Measurements from ENCODE around the gene PROC. TPM values are rescaled to one million over a fixed set of nuclear protein-coding genes. Genes with fewer than 3 reads are reported as not detected.

The PROC gene
- total RNA-seq, 1 donor from 2014 or later = not detected

DNA sequence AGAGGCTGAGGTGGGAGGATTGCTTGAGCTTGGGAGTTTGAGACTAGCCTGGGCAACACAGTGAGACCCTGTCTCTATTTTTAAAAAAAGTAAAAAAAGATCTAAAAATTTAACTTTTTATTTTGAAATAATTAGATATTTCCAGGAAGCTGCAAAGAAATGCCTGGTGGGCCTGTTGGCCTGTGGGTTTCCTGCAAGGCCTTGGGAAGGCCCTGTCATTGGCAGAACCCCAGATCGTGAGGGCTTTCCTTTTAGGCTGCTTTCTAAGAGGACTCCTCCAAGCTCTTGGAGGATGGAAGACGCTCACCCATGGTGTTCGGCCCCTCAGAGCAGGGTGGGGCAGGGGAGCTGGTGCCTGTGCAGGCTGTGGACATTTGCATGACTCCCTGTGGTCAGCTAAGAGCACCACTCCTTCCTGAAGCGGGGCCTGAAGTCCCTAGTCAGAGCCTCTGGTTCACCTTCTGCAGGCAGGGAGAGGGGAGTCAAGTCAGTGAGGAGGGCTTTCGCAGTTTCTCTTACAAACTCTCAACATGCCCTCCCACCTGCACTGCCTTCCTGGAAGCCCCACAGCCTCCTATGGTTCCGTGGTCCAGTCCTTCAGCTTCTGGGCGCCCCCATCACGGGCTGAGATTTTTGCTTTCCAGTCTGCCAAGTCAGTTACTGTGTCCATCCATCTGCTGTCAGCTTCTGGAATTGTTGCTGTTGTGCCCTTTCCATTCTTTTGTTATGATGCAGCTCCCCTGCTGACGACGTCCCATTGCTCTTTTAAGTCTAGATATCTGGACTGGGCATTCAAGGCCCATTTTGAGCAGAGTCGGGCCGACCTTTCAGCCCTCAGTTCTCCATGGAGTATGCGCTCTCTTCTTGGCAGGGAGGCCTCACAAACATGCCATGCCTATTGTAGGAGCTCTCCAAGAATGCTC lies 6.6 kb downstream of the PROC start:
- Mint-ChIP-seq H3K4me3 (ENCODE audit: unreplicated experiment) (no peak overlapping the region), H3K4me1 (ENCODE audit: unreplicated experiment) (peaks cover 7% of the 10 kb centered on the region), H3K36me3 (ENCODE audit: low read depth, unreplicated experiment) (peaks cover 7% of the 10 kb centered on the region), H3K9me3 (ENCODE audit: unreplicated experiment) (peaks cover 5% of the 10 kb centered on the region), H3K27me3 (ENCODE audit: unreplicated experiment) (peaks cover 19% of the 10 kb centered on the region), H3K27ac (ENCODE audit: unreplicated experiment) (no peak overlapping the region)
- DNase-seq (ENCODE audit: low spot score) = no peak
- TF ChIP-seq, protein P1, sequence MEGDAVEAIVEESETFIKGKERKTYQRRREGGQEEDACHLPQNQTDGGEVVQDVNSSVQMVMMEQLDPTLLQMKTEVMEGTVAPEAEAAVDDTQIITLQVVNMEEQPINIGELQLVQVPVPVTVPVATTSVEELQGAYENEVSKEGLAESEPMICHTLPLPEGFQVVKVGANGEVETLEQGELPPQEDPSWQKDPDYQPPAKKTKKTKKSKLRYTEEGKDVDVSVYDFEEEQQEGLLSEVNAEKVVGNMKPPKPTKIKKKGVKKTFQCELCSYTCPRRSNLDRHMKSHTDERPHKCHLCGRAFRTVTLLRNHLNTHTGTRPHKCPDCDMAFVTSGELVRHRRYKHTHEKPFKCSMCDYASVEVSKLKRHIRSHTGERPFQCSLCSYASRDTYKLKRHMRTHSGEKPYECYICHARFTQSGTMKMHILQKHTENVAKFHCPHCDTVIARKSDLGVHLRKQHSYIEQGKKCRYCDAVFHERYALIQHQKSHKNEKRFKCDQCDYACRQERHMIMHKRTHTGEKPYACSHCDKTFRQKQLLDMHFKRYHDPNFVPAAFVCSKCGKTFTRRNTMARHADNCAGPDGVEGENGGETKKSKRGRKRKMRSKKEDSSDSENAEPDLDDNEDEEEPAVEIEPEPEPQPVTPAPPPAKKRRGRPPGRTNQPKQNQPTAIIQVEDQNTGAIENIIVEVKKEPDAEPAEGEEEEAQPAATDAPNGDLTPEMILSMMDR (IDR thresholded peaks at IDR 0.05; ENCODE audit: unreplicated experiment) = no peak

DNA sequence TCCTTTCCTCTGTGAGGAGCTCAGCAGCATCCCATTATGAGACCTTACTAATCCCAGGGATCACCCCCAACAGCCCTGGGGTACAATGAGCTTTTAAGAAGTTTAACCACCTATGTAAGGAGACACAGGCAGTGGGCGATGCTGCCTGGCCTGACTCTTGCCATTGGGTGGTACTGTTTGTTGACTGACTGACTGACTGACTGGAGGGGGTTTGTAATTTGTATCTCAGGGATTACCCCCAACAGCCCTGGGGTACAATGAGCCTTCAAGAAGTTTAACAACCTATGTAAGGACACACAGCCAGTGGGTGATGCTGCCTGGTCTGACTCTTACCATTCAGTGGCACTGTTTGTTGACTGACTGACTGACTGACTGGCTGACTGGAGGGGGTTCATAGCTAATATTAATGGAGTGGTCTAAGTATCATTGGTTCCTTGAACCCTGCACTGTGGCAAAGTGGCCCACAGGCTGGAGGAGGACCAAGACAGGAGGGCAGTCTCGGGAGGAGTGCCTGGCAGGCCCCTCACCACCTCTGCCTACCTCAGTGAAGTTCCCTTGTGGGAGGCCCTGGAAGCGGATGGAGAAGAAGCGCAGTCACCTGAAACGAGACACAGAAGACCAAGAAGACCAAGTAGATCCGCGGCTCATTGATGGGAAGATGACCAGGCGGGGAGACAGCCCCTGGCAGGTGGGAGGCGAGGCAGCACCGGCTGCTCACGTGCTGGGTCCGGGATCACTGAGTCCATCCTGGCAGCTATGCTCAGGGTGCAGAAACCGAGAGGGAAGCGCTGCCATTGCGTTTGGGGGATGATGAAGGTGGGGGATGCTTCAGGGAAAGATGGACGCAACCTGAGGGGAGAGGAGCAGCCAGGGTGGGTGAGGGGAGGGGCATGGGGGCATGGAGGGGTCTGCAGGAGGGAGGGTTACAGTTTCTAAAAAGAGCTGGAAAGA lies 7.6 kb downstream of the PROC start:
- H3K9me3 Mint-ChIP-seq (ENCODE audit: unreplicated experiment) = peaks cover 5% of the 10 kb centered on the region
- peaks cover 7% of the 10 kb centered on the region for H3K4me1 Mint-ChIP-seq (ENCODE audit: unreplicated experiment)
- H3K36me3 Mint-ChIP-seq (ENCODE audit: low read depth, unreplicated experiment) = peaks cover 7% of the 10 kb centered on the region
- peaks cover 21% of the 10 kb centered on the region for H3K27me3 Mint-ChIP-seq (ENCODE audit: unreplicated experiment)
- DNase-seq (ENCODE audit: low spot score) = no peak
- no peak overlapping the region for H3K27ac Mint-ChIP-seq (ENCODE audit: unreplicated experiment)
- no peak overlapping the region for H3K4me3 Mint-ChIP-seq (ENCODE audit: unreplicated experiment)
- TF ChIP-seq, protein P1 (IDR thresholded peaks at IDR 0.05; ENCODE audit: unreplicated experiment) = no peak

DNA sequence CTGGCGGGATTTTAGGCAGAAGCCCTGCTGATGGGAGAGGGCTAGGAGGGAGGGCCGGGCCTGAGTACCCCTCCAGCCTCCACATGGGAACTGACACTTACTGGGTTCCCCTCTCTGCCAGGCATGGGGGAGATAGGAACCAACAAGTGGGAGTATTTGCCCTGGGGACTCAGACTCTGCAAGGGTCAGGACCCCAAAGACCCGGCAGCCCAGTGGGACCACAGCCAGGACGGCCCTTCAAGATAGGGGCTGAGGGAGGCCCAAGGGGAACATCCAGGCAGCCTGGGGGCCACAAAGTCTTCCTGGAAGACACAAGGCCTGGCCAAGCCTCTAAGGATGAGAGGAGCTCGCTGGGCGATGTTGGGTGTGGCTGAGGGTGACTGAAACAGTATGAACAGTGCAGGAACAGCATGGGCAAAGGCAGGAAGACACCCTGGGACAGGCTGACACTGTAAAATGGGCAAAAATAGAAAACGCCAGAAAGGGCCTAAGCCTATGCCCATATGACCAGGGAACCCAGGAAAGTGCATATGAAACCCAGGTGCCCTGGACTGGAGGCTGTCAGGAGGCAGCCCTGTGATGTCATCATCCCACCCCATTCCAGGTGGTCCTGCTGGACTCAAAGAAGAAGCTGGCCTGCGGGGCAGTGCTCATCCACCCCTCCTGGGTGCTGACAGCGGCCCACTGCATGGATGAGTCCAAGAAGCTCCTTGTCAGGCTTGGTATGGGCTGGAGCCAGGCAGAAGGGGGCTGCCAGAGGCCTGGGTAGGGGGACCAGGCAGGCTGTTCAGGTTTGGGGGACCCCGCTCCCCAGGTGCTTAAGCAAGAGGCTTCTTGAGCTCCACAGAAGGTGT lies 8.5 kb downstream of the PROC start:
- TF ChIP-seq, protein P1 (IDR thresholded peaks at IDR 0.05; ENCODE audit: unreplicated experiment) = no peak
- H3K36me3 Mint-ChIP-seq (ENCODE audit: low read depth, unreplicated experiment) = peaks cover 7% of the 10 kb centered on the region
- no peak for DNase-seq (ENCODE audit: low spot score)
- H3K4me1 Mint-ChIP-seq (ENCODE audit: unreplicated experiment) = peaks cover 7% of the 10 kb centered on the region
- no peak overlapping the region for H3K4me3 Mint-ChIP-seq (ENCODE audit: unreplicated experiment)
- no peak overlapping the region for H3K27ac Mint-ChIP-seq (ENCODE audit: unreplicated experiment)
- H3K27me3 Mint-ChIP-seq (ENCODE audit: unreplicated experiment) = peaks cover 16% of the 10 kb centered on the region
- H3K9me3 Mint-ChIP-seq (ENCODE audit: unreplicated experiment) = peaks cover 5% of the 10 kb centered on the region

DNA sequence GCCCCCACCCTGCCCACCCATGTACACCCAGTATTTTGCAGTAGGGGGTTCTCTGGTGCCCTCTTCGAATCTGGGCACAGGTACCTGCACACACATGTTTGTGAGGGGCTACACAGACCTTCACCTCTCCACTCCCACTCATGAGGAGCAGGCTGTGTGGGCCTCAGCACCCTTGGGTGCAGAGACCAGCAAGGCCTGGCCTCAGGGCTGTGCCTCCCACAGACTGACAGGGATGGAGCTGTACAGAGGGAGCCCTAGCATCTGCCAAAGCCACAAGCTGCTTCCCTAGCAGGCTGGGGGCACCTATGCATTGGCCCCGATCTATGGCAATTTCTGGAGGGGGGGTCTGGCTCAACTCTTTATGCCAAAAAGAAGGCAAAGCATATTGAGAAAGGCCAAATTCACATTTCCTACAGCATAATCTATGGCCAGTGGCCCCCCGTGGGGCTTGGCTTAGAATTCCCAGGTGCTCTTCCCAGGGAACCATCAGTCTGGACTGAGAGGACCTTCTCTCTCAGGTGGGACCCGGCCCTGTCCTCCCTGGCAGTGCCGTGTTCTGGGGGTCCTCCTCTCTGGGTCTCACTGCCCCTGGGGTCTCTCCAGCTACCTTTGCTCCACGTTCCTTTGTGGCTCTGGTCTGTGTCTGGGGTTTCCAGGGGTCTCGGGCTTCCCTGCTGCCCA lies 9.3 kb downstream of the PROC start:
- DNase-seq (ENCODE audit: low spot score) = no peak
- Mint-ChIP-seq H3K36me3 (ENCODE audit: low read depth, unreplicated experiment) (peaks cover 7% of the 10 kb centered on the region), H3K27ac (ENCODE audit: unreplicated experiment) (no peak overlapping the region), H3K9me3 (ENCODE audit: unreplicated experiment) (peaks cover 5% of the 10 kb centered on the region), H3K27me3 (ENCODE audit: unreplicated experiment) (peaks cover 12% of the 10 kb centered on the region), H3K4me3 (ENCODE audit: unreplicated experiment) (no peak overlapping the region), H3K4me1 (ENCODE audit: unreplicated experiment) (peaks cover 7% of the 10 kb centered on the region)
- TF ChIP-seq, protein P1 (IDR thresholded peaks at IDR 0.05; ENCODE audit: unreplicated experiment) = no peak
